ENCODE measurements around the gene ANKFY1.

Gene ANKFY1

DNA sequence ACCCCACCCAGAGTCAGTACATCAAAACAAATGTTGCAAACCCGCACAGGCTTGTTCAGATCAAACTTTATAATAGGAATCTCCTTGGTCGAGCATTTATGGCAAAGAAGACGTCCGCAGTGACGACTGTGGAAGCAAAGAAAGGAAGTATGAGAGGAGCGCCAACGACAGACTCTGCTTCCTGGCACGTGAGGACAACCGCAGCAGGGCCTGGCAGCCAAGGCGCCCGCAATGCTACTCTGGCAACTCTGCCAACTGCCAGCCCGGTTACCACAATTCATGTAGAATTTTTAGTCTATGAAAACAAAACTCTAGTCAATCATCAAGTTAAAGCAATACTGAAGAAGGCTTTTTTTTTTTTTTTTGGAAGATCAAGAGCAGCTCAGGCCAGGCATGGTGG is 96.0 kb downstream of the ANKFY1 start:
- ATAC-seq = no peak
- TF ChIP-seq POU6F1 (CRISPR knock-in tag; IDR thresholded peaks at IDR 0.05; ENCODE audit: borderline replicate concordance, low read depth) (no peak), ZFP30 (CRISPR knock-in tag; IDR thresholded peaks at IDR 0.05) (no peak), ZFP3 (CRISPR knock-in tag; IDR thresholded peaks at IDR 0.05) (no peak), SNAI2 (CRISPR knock-in tag; IDR thresholded peaks at IDR 0.05) (no peak)
- TF ChIP-seq, protein P1, sequence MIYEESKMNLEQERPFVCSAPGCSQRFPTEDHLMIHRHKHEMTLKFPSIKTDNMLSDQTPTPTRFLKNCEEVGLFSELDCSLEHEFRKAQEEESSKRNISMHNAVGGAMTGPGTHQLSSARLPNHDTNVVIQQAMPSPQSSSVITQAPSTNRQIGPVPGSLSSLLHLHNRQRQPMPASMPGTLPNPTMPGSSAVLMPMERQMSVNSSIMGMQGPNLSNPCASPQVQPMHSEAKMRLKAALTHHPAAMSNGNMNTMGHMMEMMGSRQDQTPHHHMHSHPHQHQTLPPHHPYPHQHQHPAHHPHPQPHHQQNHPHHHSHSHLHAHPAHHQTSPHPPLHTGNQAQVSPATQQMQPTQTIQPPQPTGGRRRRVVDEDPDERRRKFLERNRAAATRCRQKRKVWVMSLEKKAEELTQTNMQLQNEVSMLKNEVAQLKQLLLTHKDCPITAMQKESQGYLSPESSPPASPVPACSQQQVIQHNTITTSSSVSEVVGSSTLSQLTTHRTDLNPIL (CRISPR knock-in tag; IDR thresholded peaks at IDR 0.05; ENCODE audit: low read depth) = no peak

DNA sequence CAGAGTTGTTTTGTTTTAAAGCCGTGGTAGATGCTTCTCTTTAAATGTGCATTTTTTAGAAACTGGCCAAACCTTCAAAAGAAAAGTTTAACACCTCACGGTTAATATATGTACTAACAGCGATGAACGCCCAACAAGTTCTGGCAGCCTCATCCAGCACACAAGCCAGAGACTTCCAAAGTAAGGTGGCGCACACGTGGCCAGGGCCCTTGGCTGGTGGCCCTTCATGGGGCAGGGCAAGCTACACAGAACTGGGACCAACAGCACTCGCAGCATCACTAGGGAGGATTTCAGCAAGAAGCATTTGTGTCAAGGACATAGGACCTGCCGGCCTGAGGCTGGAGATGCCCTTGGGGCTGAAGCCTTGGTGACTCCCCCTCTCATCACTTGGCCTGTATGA is 97.4 kb downstream of the ANKFY1 start:
- no peak for ATAC-seq
- TF ChIP-seq PPARA (CRISPR knock-in tag; IDR thresholded peaks at IDR 0.05; ENCODE audit: borderline replicate concordance) (no peak), ARNTL (CRISPR knock-in tag; IDR thresholded peaks at IDR 0.05; ENCODE audit: borderline replicate concordance, low read depth) (no peak), SNAI2 (CRISPR knock-in tag; IDR thresholded peaks at IDR 0.05) (no peak), ZNF8 (CRISPR knock-in tag; IDR thresholded peaks at IDR 0.05) (no peak), ZNF70 (CRISPR knock-in tag; IDR thresholded peaks at IDR 0.05) (no peak), ZFP30 (CRISPR knock-in tag; IDR thresholded peaks at IDR 0.05) (no peak), PATZ1 (CRISPR knock-in tag; IDR thresholded peaks at IDR 0.05; ENCODE audit: borderline replicate concordance) (no peak), ISL1 (CRISPR knock-in tag; IDR thresholded peaks at IDR 0.05) (no peak), GLIS3 (CRISPR knock-in tag; IDR thresholded peaks at IDR 0.05) (no peak), TOX (CRISPR knock-in tag; IDR thresholded peaks at IDR 0.05; ENCODE audit: borderline replicate concordance) (no peak), TCF4 (CRISPR knock-in tag; IDR thresholded peaks at IDR 0.05; ENCODE audit: borderline replicate concordance) (no peak)
- TF ChIP-seq, protein P2, sequence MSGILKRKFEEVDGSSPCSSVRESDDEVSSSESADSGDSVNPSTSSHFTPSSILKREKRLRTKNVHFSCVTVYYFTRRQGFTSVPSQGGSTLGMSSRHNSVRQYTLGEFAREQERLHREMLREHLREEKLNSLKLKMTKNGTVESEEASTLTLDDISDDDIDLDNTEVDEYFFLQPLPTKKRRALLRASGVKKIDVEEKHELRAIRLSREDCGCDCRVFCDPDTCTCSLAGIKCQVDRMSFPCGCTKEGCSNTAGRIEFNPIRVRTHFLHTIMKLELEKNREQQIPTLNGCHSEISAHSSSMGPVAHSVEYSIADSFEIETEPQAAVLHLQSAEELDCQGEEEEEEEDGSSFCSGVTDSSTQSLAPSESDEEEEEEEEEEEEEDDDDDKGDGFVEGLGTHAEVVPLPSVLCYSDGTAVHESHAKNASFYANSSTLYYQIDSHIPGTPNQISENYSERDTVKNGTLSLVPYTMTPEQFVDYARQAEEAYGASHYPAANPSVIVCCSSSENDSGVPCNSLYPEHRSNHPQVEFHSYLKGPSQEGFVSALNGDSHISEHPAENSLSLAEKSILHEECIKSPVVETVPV (CRISPR knock-in tag; IDR thresholded peaks at IDR 0.05) = no peak
- TF ChIP-seq, protein P3, sequence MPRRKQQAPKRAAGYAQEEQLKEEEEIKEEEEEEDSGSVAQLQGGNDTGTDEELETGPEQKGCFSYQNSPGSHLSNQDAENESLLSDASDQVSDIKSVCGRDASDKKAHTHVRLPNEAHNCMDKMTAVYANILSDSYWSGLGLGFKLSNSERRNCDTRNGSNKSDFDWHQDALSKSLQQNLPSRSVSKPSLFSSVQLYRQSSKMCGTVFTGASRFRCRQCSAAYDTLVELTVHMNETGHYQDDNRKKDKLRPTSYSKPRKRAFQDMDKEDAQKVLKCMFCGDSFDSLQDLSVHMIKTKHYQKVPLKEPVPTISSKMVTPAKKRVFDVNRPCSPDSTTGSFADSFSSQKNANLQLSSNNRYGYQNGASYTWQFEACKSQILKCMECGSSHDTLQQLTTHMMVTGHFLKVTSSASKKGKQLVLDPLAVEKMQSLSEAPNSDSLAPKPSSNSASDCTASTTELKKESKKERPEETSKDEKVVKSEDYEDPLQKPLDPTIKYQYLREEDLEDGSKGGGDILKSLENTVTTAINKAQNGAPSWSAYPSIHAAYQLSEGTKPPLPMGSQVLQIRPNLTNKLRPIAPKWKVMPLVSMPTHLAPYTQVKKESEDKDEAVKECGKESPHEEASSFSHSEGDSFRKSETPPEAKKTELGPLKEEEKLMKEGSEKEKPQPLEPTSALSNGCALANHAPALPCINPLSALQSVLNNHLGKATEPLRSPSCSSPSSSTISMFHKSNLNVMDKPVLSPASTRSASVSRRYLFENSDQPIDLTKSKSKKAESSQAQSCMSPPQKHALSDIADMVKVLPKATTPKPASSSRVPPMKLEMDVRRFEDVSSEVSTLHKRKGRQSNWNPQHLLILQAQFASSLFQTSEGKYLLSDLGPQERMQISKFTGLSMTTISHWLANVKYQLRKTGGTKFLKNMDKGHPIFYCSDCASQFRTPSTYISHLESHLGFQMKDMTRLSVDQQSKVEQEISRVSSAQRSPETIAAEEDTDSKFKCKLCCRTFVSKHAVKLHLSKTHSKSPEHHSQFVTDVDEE (CRISPR knock-in tag; IDR thresholded peaks at IDR 0.05) = no peak
- TF ChIP-seq, protein P1 (CRISPR knock-in tag; IDR thresholded peaks at IDR 0.05; ENCODE audit: low read depth) = no peak

DNA sequence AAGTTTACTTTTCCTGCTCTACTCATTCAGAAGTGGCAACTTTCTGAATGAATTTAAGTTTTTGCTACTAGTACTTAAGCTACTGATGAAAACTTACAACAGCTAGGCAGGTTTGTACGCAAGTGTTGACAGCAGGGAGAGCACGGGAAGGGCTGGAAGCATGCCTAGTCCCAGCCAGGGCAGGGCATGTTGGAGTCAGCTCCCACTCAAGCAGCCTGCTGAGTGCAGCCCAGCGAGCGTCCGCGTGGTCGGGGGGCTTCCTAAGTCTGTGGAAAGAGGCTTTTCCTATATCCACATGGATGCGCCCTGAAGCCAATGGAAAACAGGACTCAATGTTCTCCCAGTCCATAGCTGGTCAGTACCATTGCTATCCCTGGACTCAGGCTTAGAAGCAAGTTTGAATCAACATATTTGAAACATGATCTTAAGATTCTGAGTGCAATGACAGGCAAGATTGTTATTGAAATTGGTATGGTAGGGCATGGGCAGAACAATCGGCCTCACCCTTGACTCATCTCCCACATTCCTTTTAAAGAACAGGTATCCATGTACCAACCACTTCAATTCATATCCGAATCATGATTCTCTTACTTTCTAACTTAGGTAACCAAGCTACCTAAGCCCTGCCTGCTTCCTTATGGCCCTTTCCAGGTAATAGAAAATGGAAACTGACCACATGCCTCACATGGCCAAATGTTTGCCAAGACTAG is 98.3 kb downstream of the ANKFY1 start:
- ATAC-seq = no peak
- TF ChIP-seq PATZ1 (CRISPR knock-in tag; IDR thresholded peaks at IDR 0.05; ENCODE audit: borderline replicate concordance) (no peak), GLIS3 (CRISPR knock-in tag; IDR thresholded peaks at IDR 0.05) (no peak), RARB (CRISPR knock-in tag; IDR thresholded peaks at IDR 0.05) (no peak), ZNF565 (CRISPR knock-in tag; conservative IDR thresholded peaks at IDR 0.05; ENCODE audit: low read depth) (no peak), BACH2 (CRISPR knock-in tag; IDR thresholded peaks at IDR 0.05; ENCODE audit: borderline replicate concordance) (no peak), SNAI2 (CRISPR knock-in tag; IDR thresholded peaks at IDR 0.05) (no peak), ZNF70 (CRISPR knock-in tag; IDR thresholded peaks at IDR 0.05) (no peak), PPARA (CRISPR knock-in tag; IDR thresholded peaks at IDR 0.05; ENCODE audit: borderline replicate concordance) (no peak), ZNF8 (CRISPR knock-in tag; IDR thresholded peaks at IDR 0.05) (no peak), TCF4 (CRISPR knock-in tag; IDR thresholded peaks at IDR 0.05; ENCODE audit: borderline replicate concordance) (no peak), ISL1 (CRISPR knock-in tag; IDR thresholded peaks at IDR 0.05) (no peak), ZFP30 (CRISPR knock-in tag; IDR thresholded peaks at IDR 0.05) (no peak)
- TF ChIP-seq, protein P2 (CRISPR knock-in tag; IDR thresholded peaks at IDR 0.05) = no peak

Measured in SK-N-SH treated with all-trans-retinoic acid at 6 μM for 48 hours (cell line).